Hepatocyte (in vitro differentiated cells): ENCODE measurements around the gene AGAP1. TPM values are rescaled to one million over a fixed set of nuclear protein-coding genes. Genes with fewer than 3 reads are reported as not detected.

Source experiments
- DNase-seq: peaks from one replicate; pipeline ENCODE4 v3.0.0-alpha.2; 2016; ENCODE audit warnings: low spot score
- H2AFZ ChIP-seq: fragments of 200-600 bp; sonication (generic); 2 replicates; pipeline ENCODE4 v1.6.0; 2016; ENCODE audit warnings: antibody characterized with exemption, mild to moderate bottlenecking
- H3K27ac ChIP-seq: fragments of 200-600 bp; sonication (generic); 2 replicates; pipeline ENCODE4 v1.5.1; 2016; ENCODE audit warnings: mild to moderate bottlenecking
- H3K27me3 ChIP-seq: fragments of 200-600 bp; sonication (generic); 2 replicates; pipeline ENCODE4 v1.6.1; 2016
- H3K36me3 ChIP-seq: fragments of 200-600 bp; sonication (generic); replicated peaks from 2 replicates; pipeline ENCODE4 v1.5.1; 2016; ENCODE audit warnings: low read depth; ENCODE audit not compliant: insufficient read depth
- H3K4me1 ChIP-seq: fragments of 200-600 bp; sonication (generic); 2 replicates; pipeline ENCODE4 v1.5.1; 2016; ENCODE audit warnings: mild to moderate bottlenecking, moderate library complexity; ENCODE audit not compliant: insufficient read depth
- H3K4me2 ChIP-seq: fragments of 200-600 bp; sonication (generic); 2 replicates; pipeline ENCODE4 v1.6.0; 2016
- H3K4me3 ChIP-seq: fragments of 200-600 bp; sonication (generic); 2 replicates; pipeline ENCODE4 v1.5.1; 2016; ENCODE audit warnings: mild to moderate bottlenecking
- H3K79me2 ChIP-seq: fragments of 200-600 bp; sonication (generic); 2 replicates; pipeline ENCODE4 v1.6.0; 2017; ENCODE audit warnings: mild to moderate bottlenecking
- H3K9me2 ChIP-seq: fragments of 200-600 bp; sonication (generic); replicated peaks from 2 replicates; pipeline ENCODE4 v1.6.0; 2017; ENCODE audit warnings: mild to moderate bottlenecking; ENCODE audit not compliant: insufficient read depth
- H3K9me3 ChIP-seq: fragments of 200-600 bp; sonication (generic); 2 replicates; pipeline ENCODE4 v1.5.1; 2016; ENCODE audit warnings: low read depth, mild to moderate bottlenecking
- H4K20me1 ChIP-seq: fragments of 200-600 bp; sonication (generic); 2 replicates; pipeline ENCODE4 v1.6.0; 2016; ENCODE audit warnings: mild to moderate bottlenecking; ENCODE audit not compliant: insufficient read depth, poor library complexity, severe bottlenecking
- CTCF ChIP-seq: fragments of 200-600 bp; sonication (generic); IDR thresholded peaks from 2 replicates; pipeline ENCODE4 v1.5.1; 2016; ENCODE audit warnings: antibody characterized with exemption, mild to moderate bottlenecking; ENCODE audit not compliant: poor library complexity
- EZH2 ChIP-seq: fragments of 200-600 bp; sonication (generic); IDR thresholded peaks from 2 replicates; pipeline ENCODE4 v1.6.1; 2016; ENCODE audit warnings: antibody characterized with exemption, mild to moderate bottlenecking, borderline replicate concordance
- EZH2phosphoT487 ChIP-seq: fragments of 200-600 bp; sonication (generic); IDR thresholded peaks from one replicate; pipeline ENCODE4 v1.6.1; 2018; ENCODE audit warnings: antibody characterized with exemption, mild to moderate bottlenecking, low read depth, moderate library complexity; ENCODE audit not compliant: unreplicated experiment, severe bottlenecking
- WGBS: methylation state at CpG from one replicate; pipeline ENCODE4 v1.1.6; 2016; ENCODE audit warnings: low lambda C conversion rate; ENCODE audit errors: missing lambda C conversion rate; 5-methylcytosine and 5-hydroxymethylcytosine counted together
- polyA plus RNA-seq: library from polyadenylated mRNA; unstranded; fragments of >200 nt; fragmentation: Nextera tagmentation; extraction: Ambion mirVana; gene quantifications from 2 replicates; pipeline ENCODE4 v1.2.1, GENCODE V29; 2016
- total RNA-seq: library from RNA; depleted of rRNA; stranded (reverse); fragments of >200 nt; gene quantifications from 2 replicates; pipeline ENCODE4 v1.2.3, GENCODE V29; 2014

Gene AGAP1
- total and polyA plus RNA-seq, 2 experiments from 2014 or later, result 12.1 to 20.0 TPM

DNA sequence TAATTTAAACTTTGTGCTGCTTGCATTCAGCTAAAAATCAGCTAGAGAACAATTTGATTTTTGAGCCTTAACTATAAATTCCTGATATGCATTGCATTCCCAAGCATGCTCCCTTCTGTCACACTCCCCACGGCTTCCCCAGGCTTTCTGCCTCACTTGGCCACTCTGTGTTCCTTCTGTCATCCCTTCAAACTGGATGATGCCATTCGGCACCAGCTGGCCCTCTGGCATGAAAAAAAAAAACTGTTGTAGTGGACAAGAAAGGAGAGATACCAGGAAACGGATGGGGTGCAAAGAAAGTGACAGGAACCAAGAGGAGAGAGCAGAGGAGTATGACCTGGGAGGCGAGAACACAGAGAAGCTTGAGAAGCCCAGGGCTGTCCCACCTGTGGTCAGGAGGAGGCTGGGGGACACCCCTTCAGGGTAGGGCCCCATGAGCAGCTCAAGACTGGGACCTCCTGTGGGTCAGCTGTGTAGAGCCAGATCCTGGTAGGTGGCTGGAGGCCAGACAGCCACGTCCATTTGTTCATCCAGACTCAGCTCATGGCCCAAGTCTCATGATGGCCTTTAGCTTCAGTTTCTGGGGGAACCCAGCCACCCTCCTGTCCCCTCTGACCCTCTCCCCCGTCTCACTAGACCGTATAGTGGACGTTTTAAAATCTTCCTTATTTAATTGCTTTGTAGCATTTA, 462.6 kb downstream of the AGAP1 start:
- no peaks in the 10 kb centered on the region for H3K9me3 ChIP-seq
- 92% methylated on average over 8 of the region's 8 CpGs for WGBS
- no peaks in the 10 kb centered on the region for H3K4me1 ChIP-seq
- no peak overlapping the region for H3K27ac ChIP-seq
- H4K20me1 ChIP-seq, result no peaks in the 10 kb centered on the region
- no peaks in the 10 kb centered on the region for H3K9me2 ChIP-seq
- no peak overlapping the region for H3K4me3 ChIP-seq
- H3K79me2 ChIP-seq, result no peaks in the 10 kb centered on the region
- H3K36me3 ChIP-seq, result no peaks in the 10 kb centered on the region
- no peak overlapping the region for H3K4me2 ChIP-seq
- H3K27me3 ChIP-seq, result no peaks in the 10 kb centered on the region
- TF ChIP-seq CTCF, result no peak
- no peak for TF ChIP-seq EZH2phosphoT487
- TF ChIP-seq EZH2, result no peak
- no peak for DNase-seq
- H2AFZ ChIP-seq, result no peak overlapping the region

DNA sequence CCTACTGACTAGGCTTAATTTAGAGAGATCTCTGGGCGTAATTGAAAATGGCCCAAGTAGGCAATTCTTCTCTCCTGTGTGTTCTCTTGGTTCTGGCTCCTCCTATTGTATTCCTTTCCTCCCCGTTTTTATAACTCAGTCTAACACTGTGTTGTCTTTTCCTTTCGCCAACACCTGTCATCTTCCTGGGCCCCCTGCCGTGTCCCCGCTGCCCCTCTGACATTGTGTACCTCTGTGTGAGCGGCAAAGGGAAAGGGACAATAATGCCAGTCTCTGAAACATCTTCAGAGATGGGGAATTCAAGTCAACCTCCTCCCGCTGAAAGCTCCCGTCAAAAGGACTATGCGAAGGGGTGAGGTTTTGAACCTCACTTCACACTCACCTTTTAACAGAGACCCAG, 463.4 kb downstream of the AGAP1 start:
- Histone ChIP-seq H3K27ac (no peak overlapping the region), H2AFZ (no peak overlapping the region), H3K4me3 (no peak overlapping the region), H4K20me1 (no peaks in the 10 kb centered on the region), H3K4me1 (no peaks in the 10 kb centered on the region), H3K4me2 (no peak overlapping the region), H3K9me3 (no peaks in the 10 kb centered on the region), H3K79me2 (no peaks in the 10 kb centered on the region), H3K27me3 (no peaks in the 10 kb centered on the region), H3K9me2 (no peaks in the 10 kb centered on the region), H3K36me3 (no peaks in the 10 kb centered on the region)
- DNase-seq, result no peak
- TF ChIP-seq EZH2 (no peak), EZH2phosphoT487 (no peak), CTCF (no peak)
- 93% methylated on average over 9 of the region's 9 CpGs for WGBS

- H4K20me1 ChIP-seq, result no peaks in the 10 kb centered on the region
- no peak for TF ChIP-seq EZH2
- TF ChIP-seq CTCF, result no peak
- TF ChIP-seq EZH2phosphoT487, result no peak
- H3K9me2 ChIP-seq, result no peaks in the 10 kb centered on the region
- no peak overlapping the region for H3K27ac ChIP-seq
- DNase-seq, result no peak
- H2AFZ ChIP-seq, result no peak overlapping the region
- no peaks in the 10 kb centered on the region for H3K9me3 ChIP-seq
- H3K4me2 ChIP-seq, result no peak overlapping the region
- H3K4me3 ChIP-seq, result no peak overlapping the region
- H3K36me3 ChIP-seq, result no peaks in the 10 kb centered on the region
- H3K4me1 ChIP-seq, result no peaks in the 10 kb centered on the region
- 89% methylated on average over 23 of the region's 23 CpGs for WGBS
- H3K27me3 ChIP-seq, result no peaks in the 10 kb centered on the region
- no peaks in the 10 kb centered on the region for H3K79me2 ChIP-seq
These were observed 464.5 kb downstream of the AGAP1 start for GRCh38 chr2:235958221-235958930.
